GM12801 (cell line): Measurements from ENCODE around the gene FREY1.

ENCODE experiments used
- CTCF ChIP-seq: IDR thresholded peaks from one replicate; pipeline ENCODE4 v1.5.1; 2011; ENCODE audit warnings: control low read depth; ENCODE audit not compliant: insufficient read length; ENCODE audit errors: extremely low read depth

Gene FREY1

GRCh38 chr11:45859661-45860140 is 47.4 kb downstream of the FREY1 start:
- TF ChIP-seq CTCF: no peak

- no peak for TF ChIP-seq CTCF
These were observed 48.2 kb downstream of the FREY1 start for GRCh38 chr11:45858751-45859398.

DNA sequence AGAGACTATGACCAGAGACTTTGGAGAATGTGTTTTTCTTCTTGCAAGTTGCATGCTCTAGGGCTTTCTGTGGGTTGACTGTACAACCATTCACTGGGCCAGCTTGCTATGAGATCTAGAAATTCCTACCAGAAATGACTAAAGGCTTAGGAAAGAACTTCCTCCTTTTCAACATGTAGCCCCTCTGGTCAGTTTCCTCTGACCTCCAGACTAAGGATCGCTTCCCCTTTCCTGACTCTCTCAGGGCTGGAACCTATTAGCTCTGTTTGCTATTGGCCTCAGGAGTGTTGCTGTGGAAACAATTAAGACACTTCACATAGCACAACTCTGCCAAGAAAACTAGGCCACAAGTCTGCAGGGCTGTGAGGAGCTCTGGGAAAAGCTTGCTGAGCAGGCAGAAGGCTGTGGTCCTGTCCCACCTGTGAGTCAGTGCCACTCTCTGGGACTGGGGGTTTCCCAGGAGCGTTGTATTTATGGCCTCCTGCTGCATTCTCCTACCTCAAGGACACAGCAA is 49.1 kb downstream of the FREY1 start:
- TF ChIP-seq CTCF: no peak
